Fibroblast of villous mesenchyme (primary cell): ENCODE data around the gene DLL4. TPM values are rescaled to one million over a fixed set of nuclear protein-coding genes. Genes with fewer than 3 reads are reported as not detected.
A peak's percentile ranks its signal among the peaks of the same experiment; 100 is the strongest.

Experiments used
- DNase-seq: peaks from one replicate; pipeline ENCODE4 v3.0.0-alpha.2; 2010; ENCODE audit warnings: low read depth
- H3K4me3 ChIP-seq: 2 replicates; pipeline ENCODE4 v1.5.1; 2011; ENCODE audit warnings: low read depth, mild to moderate bottlenecking, low read length
- CTCF ChIP-seq: IDR thresholded peaks from 2 replicates; pipeline ENCODE4 v1.5.1; 2012; ENCODE audit warnings: low read depth, mild to moderate bottlenecking, low read length; ENCODE audit not compliant: insufficient read depth
- total RNA-seq: library from RNA; depleted of rRNA; stranded (reverse); fragments of >200 nt; gene quantifications from 2 replicates; pipeline ENCODE4 v1.2.3, GENCODE V29; 2012

Gene DLL4
- total RNA-seq, 1 donor = 6.0 TPM

GRCh38 chr15:40906091-40906990 is 22.8 kb upstream of the DLL4 start:
- DNase-seq = peak; percentile 84
- peak overlapping the region; percentile 51 for H3K4me3 ChIP-seq
- peak; percentile 72 for TF ChIP-seq CTCF

- DNase-seq = peak; percentile 21
- no peak for TF ChIP-seq CTCF
- H3K4me3 ChIP-seq = peak overlapping the region; percentile 51
Measured at GRCh38 chr15:40906991-40907802, 21.9 kb upstream of the DLL4 start.

- DNase-seq = no peak
- no peak overlapping the region for H3K4me3 ChIP-seq
- no peak for TF ChIP-seq CTCF
Measured at GRCh38 chr15:40908095-40908494, 21.0 kb upstream of the DLL4 start.

GRCh38 chr15:40909662-40910630 is 19.2 kb upstream of the DLL4 start:
- peak; percentile 76 for DNase-seq
- TF ChIP-seq CTCF = no peak
- H3K4me3 ChIP-seq = no peak overlapping the region

GRCh38 chr15:40911141-40911540 is 18.0 kb upstream of the DLL4 start:
- DNase-seq = no peak
- TF ChIP-seq CTCF = no peak
- H3K4me3 ChIP-seq = no peak overlapping the region

- H3K4me3 ChIP-seq = no peak overlapping the region
- no peak for DNase-seq
- no peak for TF ChIP-seq CTCF
Measured at GRCh38 chr15:40911693-40912092, 17.4 kb upstream of the DLL4 start.
